Measurements from ENCODE around the gene C5orf15. TPM values are rescaled to one million over a fixed set of nuclear protein-coding genes. Genes with fewer than 3 reads are reported as not detected.

The C5orf15 gene
- total and polyA plus RNA-seq, 4 donors = 21.2 to 32.4 (median 28.7) TPM

- no peaks in the 10 kb centered on the region for H3K27me3 ChIP-seq (ENCODE audit: control insufficient read depth in 4 of 4, insufficient read depth in 4 of 4, low read length in 3 of 4)
- WGBS = 96% methylated on average over 8 of the region's 8 CpGs
- H3K4me3 ChIP-seq (ENCODE audit: low read depth in 1 of 3, low read length in 3 of 3) = no peak overlapping the region
- H3K36me3 ChIP-seq (ENCODE audit: control insufficient read depth in 4 of 4, insufficient read depth in 3 of 4, low read depth in 1 of 4, low read length in 3 of 4) = no peaks in the 10 kb centered on the region
- DNase-seq (ENCODE audit: low spot score) = no peak
- no peaks in the 10 kb centered on the region for H3K9me3 ChIP-seq (ENCODE audit: control insufficient read depth in 4 of 4, low read length in 3 of 4)
- peaks cover 2 to 12% (median 6%) of the 10 kb centered on the region in 4 donors for H3K4me1 ChIP-seq (ENCODE audit: control insufficient read depth in 4 of 4, insufficient read depth in 4 of 4, low read length in 3 of 4)
- H3K9ac ChIP-seq (ENCODE audit: low read depth in 1 of 2, low read length in 2 of 2) = no peak overlapping the region
- TF ChIP-seq CTCF (IDR thresholded peaks at IDR 0.05; ENCODE audit: low read depth, low read length, missing input control) (no peak), GABPA (IDR thresholded peaks at IDR 0.05 in 1 of 2, conservative IDR thresholded peaks at IDR 0.05 in 1 of 2) (no peak), EGR1 (IDR thresholded peaks at IDR 0.05; ENCODE audit: low read depth in 2 of 2) (no peak), RXRA (IDR thresholded peaks at IDR 0.05) (no peak), HNF4A (conservative IDR thresholded peaks at IDR 0.05) (no peak), JUND (IDR thresholded peaks at IDR 0.05) (no peak), ATF3 (IDR thresholded peaks at IDR 0.05) (no peak), HNF4G (IDR thresholded peaks at IDR 0.05) (no peak), RAD21 (IDR thresholded peaks at IDR 0.05) (no peak), YY1 (IDR thresholded peaks at IDR 0.05) (no peak)
- no peak overlapping the region for H3K27ac ChIP-seq (ENCODE audit: low read depth in 1 of 2, low read length in 2 of 2)
These were observed 26.8 kb downstream of the C5orf15 start for GRCh38 chr5:133941456-133942196.

GRCh38 chr5:133939668-133940067 is 28.8 kb downstream of the C5orf15 start:
- no peaks in the 10 kb centered on the region for H3K27me3 ChIP-seq (ENCODE audit: control insufficient read depth in 4 of 4, insufficient read depth in 4 of 4, low read length in 3 of 4)
- H3K36me3 ChIP-seq (ENCODE audit: control insufficient read depth in 4 of 4, insufficient read depth in 3 of 4, low read depth in 1 of 4, low read length in 3 of 4) = no peaks in the 10 kb centered on the region
- no peak for DNase-seq (ENCODE audit: low spot score)
- TF ChIP-seq RXRA (IDR thresholded peaks at IDR 0.05) (no peak), GABPA (IDR thresholded peaks at IDR 0.05 in 1 of 2, conservative IDR thresholded peaks at IDR 0.05 in 1 of 2) (no peak), MAX (IDR thresholded peaks at IDR 0.05) (no peak), FOXA1 (IDR thresholded peaks at IDR 0.05) (no peak), HNF4G (IDR thresholded peaks at IDR 0.05) (no peak), SP1 (IDR thresholded peaks at IDR 0.05) (no peak), YY1 (IDR thresholded peaks at IDR 0.05) (no peak), ZBTB33 (IDR thresholded peaks at IDR 0.05) (no peak)
- 95% methylated on average over 3 of the region's 3 CpGs for WGBS
- H3K27ac ChIP-seq (ENCODE audit: low read depth in 1 of 2, low read length in 2 of 2) = no peak overlapping the region
- H3K4me3 ChIP-seq (ENCODE audit: low read depth in 1 of 3, low read length in 3 of 3) = no peak overlapping the region
- no peak overlapping the region for H3K9ac ChIP-seq (ENCODE audit: low read depth in 1 of 2, low read length in 2 of 2)
- peaks cover 2 to 12% (median 6%) of the 10 kb centered on the region in 4 donors for H3K4me1 ChIP-seq (ENCODE audit: control insufficient read depth in 4 of 4, insufficient read depth in 4 of 4, low read length in 3 of 4)
- no peaks in the 10 kb centered on the region for H3K9me3 ChIP-seq (ENCODE audit: control insufficient read depth in 4 of 4, low read length in 3 of 4)
